NB4 (cell line): ENCODE data around the gene MLC1.

Experiments
- POLR2A ChIP-seq: IDR thresholded peaks from 2 replicates; pipeline ENCODE4 v1.6.1; 2011; ENCODE audit warnings: mild to moderate bottlenecking; ENCODE audit not compliant: insufficient read length; ENCODE audit errors: extremely low read depth
- TF ChIP-seq, protein P1 (sequence below): IDR thresholded peaks from one replicate; pipeline ENCODE4 v1.5.1; 2012; ENCODE audit warnings: low read depth, low read length

DNA sequence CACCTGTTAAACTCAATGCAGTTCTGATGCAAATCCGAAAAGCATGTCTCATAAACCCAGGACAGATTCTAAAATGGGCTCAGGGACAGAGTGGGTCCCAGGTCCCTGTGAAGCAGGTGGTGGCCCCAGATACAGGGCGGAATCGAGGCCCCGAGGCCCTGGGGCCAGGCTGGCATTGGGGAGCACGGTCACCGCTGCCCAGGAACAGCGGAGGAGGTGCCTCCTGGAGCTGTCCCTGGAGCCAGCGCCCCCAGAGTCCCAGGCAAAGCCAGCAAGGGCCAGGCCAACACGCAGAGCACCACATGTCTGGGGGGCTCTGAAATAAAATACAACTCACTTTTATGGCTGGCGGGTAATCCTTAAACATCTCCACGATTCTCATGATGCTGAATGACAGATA is 17.1 kb downstream of the MLC1 start:
- TF ChIP-seq, protein P1, sequence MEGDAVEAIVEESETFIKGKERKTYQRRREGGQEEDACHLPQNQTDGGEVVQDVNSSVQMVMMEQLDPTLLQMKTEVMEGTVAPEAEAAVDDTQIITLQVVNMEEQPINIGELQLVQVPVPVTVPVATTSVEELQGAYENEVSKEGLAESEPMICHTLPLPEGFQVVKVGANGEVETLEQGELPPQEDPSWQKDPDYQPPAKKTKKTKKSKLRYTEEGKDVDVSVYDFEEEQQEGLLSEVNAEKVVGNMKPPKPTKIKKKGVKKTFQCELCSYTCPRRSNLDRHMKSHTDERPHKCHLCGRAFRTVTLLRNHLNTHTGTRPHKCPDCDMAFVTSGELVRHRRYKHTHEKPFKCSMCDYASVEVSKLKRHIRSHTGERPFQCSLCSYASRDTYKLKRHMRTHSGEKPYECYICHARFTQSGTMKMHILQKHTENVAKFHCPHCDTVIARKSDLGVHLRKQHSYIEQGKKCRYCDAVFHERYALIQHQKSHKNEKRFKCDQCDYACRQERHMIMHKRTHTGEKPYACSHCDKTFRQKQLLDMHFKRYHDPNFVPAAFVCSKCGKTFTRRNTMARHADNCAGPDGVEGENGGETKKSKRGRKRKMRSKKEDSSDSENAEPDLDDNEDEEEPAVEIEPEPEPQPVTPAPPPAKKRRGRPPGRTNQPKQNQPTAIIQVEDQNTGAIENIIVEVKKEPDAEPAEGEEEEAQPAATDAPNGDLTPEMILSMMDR = no peak
- no peak for TF ChIP-seq POLR2A
